HS-5 (cell line): ENCODE data around the gene C2CD2.
"Not testable (repeated sequence)": the region's sequence is repeated elsewhere in the genome, so short reads cannot be mapped to it uniquely, and the experiment has no call there.

Experiments used
- DNase-seq: peaks from one replicate; pipeline ENCODE4 v3.0.0-alpha.2; 2012; ENCODE audit warnings: low read depth

C2CD2 gene

GRCh38 chr21:41957991-41958766 is 4.4 kb upstream of the C2CD2 start:
- DNase-seq: peak; percentile 78

DNA sequence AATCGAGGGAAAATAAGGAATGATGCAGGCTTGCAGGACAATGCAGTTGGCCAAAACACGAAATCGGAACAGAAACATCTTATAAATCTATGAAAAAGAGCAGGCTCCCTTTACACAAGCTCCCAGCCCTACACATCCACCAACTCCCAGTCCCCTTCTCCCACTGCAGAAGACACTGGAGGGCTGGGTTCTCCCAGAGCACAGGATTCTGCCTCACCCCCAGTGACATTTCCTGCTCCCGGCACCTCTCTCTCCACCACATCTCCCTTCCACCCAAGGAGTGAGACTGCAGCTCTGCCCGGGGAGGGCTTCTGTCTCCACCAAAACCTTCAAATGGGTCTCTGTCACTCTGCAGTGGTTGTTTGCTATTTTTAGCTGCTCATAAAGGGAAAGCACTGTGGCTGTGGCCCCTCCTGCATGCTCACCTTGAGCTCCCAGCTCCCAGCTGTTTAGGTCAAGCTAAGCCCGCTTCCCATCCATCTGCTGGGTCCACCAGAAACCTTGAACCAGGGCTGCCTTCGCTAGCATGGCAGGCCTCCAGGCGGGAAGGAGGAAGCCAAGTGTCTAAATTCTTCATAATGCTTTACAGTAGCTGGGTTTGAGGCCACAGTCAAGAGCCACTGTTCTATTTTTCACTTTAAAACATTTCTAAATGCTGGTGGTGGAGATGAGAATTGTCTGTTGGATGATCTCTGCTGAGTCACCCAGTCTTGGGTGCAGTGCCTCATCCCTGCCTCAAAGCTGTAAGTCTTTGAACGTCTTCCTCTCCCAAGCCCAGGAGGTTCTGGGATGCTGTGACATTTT is 3.3 kb upstream of the C2CD2 start:
- DNase-seq: no peak

- DNase-seq: no peak
Observed at GRCh38 chr21:41955516-41955915, 1.7 kb upstream of the C2CD2 start.

DNA sequence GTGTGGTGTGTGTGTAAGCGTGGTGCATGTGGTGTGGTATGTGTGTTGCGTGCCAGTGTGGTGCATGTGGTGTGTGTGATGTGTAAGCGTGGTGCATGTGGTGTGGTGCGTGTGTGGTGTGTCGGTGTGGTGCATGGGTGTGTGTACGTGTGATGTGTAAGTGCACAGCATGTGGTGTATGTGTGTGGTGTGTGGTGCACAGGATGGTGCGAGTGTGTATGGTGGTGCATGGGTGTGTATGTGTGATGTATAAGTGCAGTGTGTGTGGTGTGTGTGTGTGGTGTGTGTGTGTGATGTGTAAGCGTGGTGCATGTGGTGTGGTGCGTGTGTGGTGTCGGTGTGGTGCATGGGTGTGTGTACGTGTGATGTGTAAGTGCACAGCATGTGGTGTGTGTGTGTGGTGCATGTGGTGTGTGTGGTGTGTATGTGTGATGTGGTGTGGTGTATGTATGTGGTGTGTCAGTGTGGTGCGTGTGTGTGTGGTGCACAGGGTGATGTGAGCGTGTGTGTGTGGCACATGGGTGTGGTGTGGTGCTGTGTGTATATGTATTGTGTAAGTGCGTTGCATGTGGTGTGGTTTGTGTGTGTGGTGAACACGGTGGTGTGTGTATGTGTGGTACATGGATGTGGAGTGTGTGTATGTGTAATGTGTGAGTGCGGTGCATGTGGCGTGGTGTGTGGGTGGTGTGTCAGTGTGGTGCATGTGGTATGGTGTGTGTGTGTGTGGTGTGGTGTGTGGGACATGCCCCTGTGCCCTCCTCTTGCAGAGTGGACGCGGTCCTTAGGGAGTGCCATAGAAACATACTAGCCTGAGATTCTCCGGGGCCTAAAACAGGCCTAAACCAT is 1.1 kb upstream of the C2CD2 start:
- DNase-seq: no peak

- no peak for DNase-seq
Observed at GRCh38 chr21:41953249-41953830, 478 bp downstream of the C2CD2 start.

DNA sequence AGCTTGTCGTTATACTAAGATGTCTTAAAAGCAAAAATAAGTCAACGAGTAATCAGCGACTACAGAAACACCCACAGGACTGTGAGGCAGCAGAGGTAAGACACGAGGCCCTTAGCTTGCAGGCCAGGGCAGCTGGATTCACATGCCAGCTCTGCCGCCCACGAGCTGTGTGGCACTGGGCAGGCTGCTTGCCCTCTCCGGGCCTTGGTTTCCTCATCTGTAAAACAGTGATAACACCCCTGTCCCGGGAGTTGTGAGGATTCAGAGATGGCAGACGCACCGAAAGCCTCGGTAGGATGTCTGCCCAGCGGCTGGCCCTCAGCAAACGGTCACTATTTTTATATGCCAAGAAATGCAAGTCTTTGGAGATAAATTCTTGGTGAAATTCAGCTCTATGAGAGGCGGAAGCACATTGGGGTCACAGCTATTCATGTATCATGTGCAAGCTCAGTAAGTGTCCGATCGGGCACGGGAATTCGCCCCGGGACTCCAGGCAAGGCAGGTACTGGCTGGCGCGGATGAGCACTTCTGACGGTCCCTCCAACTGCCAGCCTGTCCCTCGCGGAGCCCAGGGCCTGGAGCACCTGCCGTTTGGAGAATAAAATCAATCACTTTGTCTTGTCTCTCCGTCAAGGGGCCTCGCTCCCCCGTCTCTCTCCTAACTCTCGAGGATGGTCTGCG is 1.1 kb downstream of the C2CD2 start:
- DNase-seq: no peak

DNA sequence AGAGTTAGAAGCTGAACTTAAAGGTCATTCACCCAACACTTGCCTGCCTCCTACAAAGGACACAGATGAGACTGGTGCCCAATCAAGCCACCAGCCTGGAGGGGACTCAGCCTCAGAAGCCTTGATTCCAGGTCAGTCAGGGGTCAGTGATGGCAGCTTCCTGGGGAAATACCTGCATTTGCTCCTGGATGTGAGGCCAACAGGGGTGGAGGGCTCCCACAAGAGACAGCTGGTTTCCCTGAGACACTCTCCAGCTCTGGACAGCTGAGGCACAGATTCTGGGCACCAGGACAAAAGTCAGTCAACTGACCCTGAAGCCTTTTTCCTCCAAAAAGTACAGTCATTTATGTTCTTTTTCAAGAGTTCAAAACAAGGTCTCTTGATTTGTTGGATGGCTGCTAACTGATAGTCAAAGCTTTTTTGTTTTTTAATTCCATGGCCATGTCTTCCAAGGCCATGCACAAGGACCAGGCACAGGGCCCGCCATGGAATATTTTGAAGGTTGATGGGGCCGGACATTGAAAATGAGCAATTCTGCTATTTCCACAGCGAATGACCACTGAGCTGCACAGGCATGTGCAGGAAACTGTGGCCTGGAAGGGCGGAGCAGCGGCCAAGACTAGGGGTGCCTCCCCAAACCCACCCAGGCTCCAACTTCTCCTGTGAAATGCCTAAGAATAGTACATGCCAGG is 1.8 kb downstream of the C2CD2 start:
- no peak for DNase-seq

GRCh38 chr21:41950941-41951351 is 2.9 kb downstream of the C2CD2 start:
- no peak for DNase-seq

GRCh38 chr21:41949631-41950030 is 4.2 kb downstream of the C2CD2 start:
- not testable (repeated sequence) for DNase-seq

DNA sequence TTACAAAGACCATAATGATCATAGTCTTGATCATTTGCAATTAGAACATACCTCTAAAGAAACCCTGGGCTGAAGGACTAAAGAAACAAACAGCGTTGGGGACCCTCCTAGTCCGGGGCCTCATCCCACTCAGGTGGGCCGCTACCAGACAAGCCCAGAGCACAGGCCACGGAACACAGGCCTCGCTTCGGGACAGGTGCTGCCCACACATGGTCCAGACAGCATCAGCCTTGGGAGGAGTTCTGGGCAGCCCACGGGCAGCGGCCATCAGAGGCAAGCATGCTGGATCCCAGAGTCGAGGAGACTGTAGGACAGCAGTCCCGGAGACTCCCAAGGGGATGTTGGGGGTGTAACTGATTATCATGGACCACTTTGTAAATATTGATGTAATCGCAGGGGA is 4.9 kb downstream of the C2CD2 start:
- DNase-seq: no peak

- no peak for DNase-seq
Observed at GRCh38 chr21:41948078-41948895, 5.5 kb downstream of the C2CD2 start.

GRCh38 chr21:41945982-41946381 is 7.8 kb downstream of the C2CD2 start:
- no peak for DNase-seq

DNA sequence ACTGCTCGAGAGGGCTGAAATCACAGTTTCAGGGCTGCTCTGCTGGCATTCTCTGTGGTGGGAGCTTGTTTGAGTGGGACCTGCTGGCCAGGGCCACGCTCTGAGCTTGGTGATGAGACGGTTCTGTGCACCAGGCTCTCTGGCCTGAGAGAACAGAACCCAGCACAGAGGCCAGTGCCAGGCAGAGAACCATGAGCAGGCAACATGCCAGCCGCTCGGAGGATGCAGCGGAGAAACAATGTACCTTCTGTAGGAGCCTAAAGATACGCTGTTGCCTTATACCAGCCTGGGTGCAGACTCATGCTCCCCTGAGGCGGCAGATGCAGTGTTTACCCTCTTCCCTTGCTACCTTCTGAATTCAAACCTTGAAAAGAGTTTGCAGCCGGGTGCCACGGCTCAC is 10.0 kb downstream of the C2CD2 start:
- no peak for DNase-seq

GRCh38 chr21:41942457-41942856 is 11.4 kb downstream of the C2CD2 start:
- no peak for DNase-seq

GRCh38 chr21:41941941-41942340 is 11.9 kb downstream of the C2CD2 start:
- no peak for DNase-seq

GRCh38 chr21:41940431-41940830 is 13.4 kb downstream of the C2CD2 start:
- no peak for DNase-seq

DNA sequence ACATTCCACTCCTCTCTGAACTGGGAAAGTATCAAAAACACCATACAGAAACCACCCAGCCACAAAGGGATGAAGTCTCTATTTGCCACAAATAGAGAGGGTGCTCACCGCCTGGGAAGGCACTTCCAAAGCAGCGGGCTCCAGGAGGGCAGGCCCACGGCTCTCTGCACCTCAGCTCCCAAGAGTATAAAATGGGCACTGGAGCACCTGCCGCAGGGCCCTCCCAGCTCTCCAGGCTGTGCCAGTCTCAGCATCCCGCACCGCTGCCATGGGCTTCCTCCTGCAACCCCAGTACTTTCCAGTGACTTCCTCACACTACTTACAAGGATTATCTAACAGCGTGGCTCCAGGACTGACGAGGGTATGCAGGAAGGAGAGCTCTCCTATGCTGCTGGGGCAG is 14.4 kb downstream of the C2CD2 start:
- DNase-seq: no peak

DNA sequence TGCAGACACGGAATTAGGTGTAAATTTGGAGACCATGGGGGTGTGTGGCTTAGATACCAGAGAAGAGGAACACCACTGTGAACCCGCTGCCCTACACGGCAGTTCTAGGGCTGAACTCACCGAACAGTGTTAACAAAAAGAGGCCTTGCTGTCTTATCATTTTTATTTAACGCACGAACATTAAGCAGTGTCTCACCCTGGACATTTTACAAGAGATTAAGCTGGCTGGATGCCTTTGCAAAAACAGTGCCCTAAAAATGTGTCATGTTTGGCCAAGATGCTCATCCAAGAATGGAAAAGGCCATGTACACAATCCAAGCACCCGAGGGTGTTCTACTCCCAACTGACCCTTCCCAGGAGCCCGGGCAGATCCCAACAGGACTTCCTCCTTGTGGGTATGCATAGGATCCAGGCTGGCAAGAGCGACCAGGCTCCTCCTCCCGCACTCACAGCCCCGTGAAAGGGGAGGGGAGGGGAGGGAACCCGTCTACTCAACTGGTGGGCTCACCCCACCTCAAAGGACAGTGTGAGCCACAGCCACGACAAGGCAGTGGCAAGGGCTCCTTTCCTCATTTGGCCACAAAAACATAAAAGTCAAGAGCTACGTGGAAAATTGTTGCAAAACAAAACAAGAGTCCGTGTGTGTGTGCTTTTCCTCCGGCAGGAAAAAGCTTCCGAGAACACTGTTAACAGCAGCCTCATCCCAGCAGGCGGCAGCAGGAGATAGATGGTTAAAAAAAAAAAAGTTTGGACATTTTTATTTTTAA is 20.3 kb downstream of the C2CD2 start:
- no peak for DNase-seq

DNA sequence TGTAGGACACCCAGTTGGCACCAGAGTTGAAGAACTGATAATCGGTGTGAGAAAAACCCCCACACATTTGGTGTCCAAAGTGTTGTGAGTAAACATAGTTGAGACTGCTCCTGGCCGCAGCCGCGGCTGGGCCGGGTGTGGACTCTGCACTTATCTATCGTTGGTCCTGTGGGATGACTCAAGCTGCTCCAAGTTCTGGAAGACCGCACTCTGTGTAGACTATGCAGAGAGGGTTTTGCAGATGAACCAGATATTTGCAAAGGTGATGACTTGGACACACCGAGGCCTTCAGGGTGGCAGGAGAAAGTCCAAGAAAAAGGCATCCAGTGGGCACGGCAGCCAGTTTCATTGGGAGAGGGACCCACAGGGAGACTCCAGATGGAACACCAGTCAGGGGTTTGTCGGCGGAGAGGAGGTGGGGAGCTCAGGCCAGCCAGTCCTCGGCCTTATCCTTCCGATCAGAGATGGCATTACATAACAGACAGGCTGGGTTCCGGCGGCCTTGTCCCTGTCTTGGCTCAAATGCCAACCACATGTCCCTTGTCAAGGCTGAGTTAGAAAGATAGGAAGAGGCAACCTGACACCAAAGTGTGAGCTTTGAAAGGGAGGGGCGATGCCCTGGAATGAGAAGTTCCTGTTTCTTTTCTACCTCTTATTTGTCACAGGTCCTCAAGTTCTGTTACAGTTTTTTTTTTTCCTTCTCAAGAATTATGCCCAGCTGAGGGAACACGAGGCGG is 21.1 kb downstream of the C2CD2 start:
- DNase-seq: peak; percentile 39
